ENCODE measurements around the gene ARHGAP45. TPM values are rescaled to one million over a fixed set of nuclear protein-coding genes. Genes with fewer than 3 reads are reported as not detected.

ARHGAP45 gene
- total and polyA plus RNA-seq, 2 experiments from 2014 or later = 24.7 to 71.8 TPM

- H4K20me1 ChIP-seq (replicated peaks; ENCODE audit: insufficient read depth) = 0 out of 2 replicates have a peak, but pooled peaks cover 4% of the 10 kb centered on the region
- H3K79me2 ChIP-seq (replicated peaks; ENCODE audit: insufficient read depth) = no peaks in the 10 kb centered on the region
- Mint-ChIP-seq H3K4me1 (peaks cover 6% of the 10 kb centered on the region), H3K9me3 (no peaks in the 10 kb centered on the region), H3K27ac (no peak overlapping the region), H3K4me3 (no peak overlapping the region), H3K27me3 (ENCODE audit: insufficient read depth, low read depth, poor library complexity) (peaks cover 19% of the 10 kb centered on the region), H3K36me3 (ENCODE audit: low read depth) (peaks cover 4% of the 10 kb centered on the region; the same call in 1 of the 3 replicates)
- no peak overlapping the region for H3K4me2 ChIP-seq
- TF ChIP-seq EZH2phosphoT487 (IDR thresholded peaks at IDR 0.05; ENCODE audit: unreplicated experiment) (no peak), ETS1 (IDR thresholded peaks at IDR 0.05) (no peak), ZNF114 (CRISPR knock-in tag; IDR thresholded peaks at IDR 0.05) (no peak), JUNB (IDR thresholded peaks at IDR 0.05; ENCODE audit: unreplicated experiment) (no peak), NANOG (IDR thresholded peaks at IDR 0.05; ENCODE audit: borderline replicate concordance) (no peak), POLR2AphosphoS5 (IDR thresholded peaks at IDR 0.05; ENCODE audit: low read depth) (no peak), REST (IDR thresholded peaks at IDR 0.05; ENCODE audit: unreplicated experiment) (no peak), CREB1 (CRISPR knock-in tag; IDR thresholded peaks at IDR 0.05; ENCODE audit: low read depth) (no peak), CTCF (conservative IDR thresholded peaks at IDR 0.05; ENCODE audit: low read depth in 2 of 2) (no peak), STAT1 (IDR thresholded peaks at IDR 0.05; ENCODE audit: unreplicated experiment) (no peak), ZNF331 (CRISPR knock-in tag; IDR thresholded peaks at IDR 0.05; ENCODE audit: low read depth) (no peak), EZH2 (IDR thresholded peaks at IDR 0.05; ENCODE audit: low read depth, unreplicated experiment) (no peak)
- TF ChIP-seq, protein P1, sequence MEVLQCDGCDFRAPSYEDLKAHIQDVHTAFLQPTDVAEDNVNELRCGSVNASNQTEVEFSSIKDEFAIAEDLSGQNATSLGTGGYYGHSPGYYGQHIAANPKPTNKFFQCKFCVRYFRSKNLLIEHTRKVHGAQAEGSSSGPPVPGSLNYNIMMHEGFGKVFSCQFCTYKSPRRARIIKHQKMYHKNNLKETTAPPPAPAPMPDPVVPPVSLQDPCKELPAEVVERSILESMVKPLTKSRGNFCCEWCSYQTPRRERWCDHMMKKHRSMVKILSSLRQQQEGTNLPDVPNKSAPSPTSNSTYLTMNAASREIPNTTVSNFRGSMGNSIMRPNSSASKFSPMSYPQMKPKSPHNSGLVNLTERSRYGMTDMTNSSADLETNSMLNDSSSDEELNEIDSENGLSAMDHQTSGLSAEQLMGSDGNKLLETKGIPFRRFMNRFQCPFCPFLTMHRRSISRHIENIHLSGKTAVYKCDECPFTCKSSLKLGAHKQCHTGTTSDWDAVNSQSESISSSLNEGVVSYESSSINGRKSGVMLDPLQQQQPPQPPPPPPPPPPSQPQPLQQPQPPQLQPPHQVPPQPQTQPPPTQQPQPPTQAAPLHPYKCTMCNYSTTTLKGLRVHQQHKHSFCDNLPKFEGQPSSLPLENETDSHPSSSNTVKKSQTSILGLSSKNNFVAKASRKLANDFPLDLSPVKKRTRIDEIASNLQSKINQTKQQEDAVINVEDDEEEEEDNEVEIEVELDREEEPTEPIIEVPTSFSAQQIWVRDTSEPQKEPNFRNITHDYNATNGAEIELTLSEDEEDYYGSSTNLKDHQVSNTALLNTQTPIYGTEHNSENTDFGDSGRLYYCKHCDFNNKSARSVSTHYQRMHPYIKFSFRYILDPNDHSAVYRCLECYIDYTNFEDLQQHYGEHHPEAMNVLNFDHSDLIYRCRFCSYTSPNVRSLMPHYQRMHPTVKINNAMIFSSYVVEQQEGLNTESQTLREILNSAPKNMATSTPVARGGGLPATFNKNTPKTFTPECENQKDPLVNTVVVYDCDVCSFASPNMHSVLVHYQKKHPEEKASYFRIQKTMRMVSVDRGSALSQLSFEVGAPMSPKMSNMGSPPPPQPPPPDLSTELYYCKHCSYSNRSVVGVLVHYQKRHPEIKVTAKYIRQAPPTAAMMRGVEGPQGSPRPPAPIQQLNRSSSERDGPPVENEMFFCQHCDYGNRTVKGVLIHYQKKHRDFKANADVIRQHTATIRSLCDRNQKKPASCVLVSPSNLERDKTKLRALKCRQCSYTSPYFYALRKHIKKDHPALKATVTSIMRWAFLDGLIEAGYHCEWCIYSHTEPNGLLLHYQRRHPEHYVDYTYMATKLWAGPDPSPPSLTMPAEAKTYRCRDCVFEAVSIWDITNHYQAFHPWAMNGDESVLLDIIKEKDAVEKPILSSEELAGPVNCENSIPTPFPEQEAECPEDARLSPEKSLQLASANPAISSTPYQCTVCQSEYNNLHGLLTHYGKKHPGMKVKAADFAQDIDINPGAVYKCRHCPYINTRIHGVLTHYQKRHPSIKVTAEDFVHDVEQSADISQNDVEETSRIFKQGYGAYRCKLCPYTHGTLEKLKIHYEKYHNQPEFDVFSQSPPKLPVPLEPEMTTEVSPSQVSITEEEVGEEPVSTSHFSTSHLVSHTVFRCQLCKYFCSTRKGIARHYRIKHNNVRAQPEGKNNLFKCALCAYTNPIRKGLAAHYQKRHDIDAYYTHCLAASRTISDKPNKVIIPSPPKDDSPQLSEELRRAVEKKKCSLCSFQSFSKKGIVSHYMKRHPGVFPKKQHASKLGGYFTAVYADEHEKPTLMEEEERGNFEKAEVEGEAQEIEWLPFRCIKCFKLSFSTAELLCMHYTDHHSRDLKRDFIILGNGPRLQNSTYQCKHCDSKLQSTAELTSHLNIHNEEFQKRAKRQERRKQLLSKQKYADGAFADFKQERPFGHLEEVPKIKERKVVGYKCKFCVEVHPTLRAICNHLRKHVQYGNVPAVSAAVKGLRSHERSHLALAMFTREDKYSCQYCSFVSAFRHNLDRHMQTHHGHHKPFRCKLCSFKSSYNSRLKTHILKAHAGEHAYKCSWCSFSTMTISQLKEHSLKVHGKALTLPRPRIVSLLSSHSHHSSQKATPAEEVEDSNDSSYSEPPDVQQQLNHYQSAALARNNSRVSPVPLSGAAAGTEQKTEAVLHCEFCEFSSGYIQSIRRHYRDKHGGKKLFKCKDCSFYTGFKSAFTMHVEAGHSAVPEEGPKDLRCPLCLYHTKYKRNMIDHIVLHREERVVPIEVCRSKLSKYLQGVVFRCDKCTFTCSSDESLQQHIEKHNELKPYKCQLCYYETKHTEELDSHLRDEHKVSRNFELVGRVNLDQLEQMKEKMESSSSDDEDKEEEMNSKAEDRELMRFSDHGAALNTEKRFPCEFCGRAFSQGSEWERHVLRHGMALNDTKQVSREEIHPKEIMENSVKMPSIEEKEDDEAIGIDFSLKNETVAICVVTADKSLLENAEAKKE (CRISPR knock-in tag; IDR thresholded peaks at IDR 0.05) = no peak
- no peak overlapping the region for H3K27ac ChIP-seq (ENCODE audit: low read depth)
- H3F3A ChIP-seq (replicated peaks; ENCODE audit: low read depth) = no peaks in the 10 kb centered on the region; the same call in 1 of the 2 replicates
- no peaks in the 10 kb centered on the region for H3K36me3 ChIP-seq (ENCODE audit: insufficient read depth)
- no peak overlapping the region for H2AFZ ChIP-seq
- H3K4me1 ChIP-seq (ENCODE audit: insufficient read depth) = 0 out of 2 replicates have a peak, but pooled peaks cover 3% of the 10 kb centered on the region
- no peaks in the 10 kb centered on the region for H3K27me3 ChIP-seq (ENCODE audit: insufficient read depth)
- no peak overlapping the region for H3K4me3 ChIP-seq
- no peak for DNase-seq (ENCODE audit: low spot score)
- no peaks in the 10 kb centered on the region for H3K9me2 ChIP-seq (ENCODE audit: insufficient read depth)
- no peak for ATAC-seq
Observed at GRCh38 chr19:1135454-1135853, 68.5 kb downstream of the ARHGAP45 start.
